SU-DHL-6 (cell line): ENCODE results near the gene ENO3.

Source experiments
- H2AFZ ChIP-seq: fragments of 200-600 bp; sonication (generic); 2 replicates; pipeline ENCODE4 v1.6.1; 2014; ENCODE audit warnings: low read depth, mild to moderate bottlenecking, moderate library complexity, mixed read lengths, antibody characterized with exemption, low read length; ENCODE audit not compliant: severe bottlenecking
- H3F3A ChIP-seq: fragments of 200-600 bp; shearing (Covaris generic); 2 replicates; pipeline ENCODE4 v1.6.0; 2016; ENCODE audit warnings: antibody characterized with exemption, mild to moderate bottlenecking; ENCODE audit not compliant: insufficient read depth
- H3K27ac ChIP-seq: fragments of 200-600 bp; sonication (generic); 2 replicates; pipeline ENCODE4 v1.5.1; 2016; ENCODE audit warnings: low read depth, mild to moderate bottlenecking, low read length, moderate library complexity, mixed read lengths
- H3K27me3 ChIP-seq: fragments of 200-600 bp; sonication (generic), shearing (Covaris generic); 2 replicates; pipeline ENCODE4 v1.6.0; 2014; ENCODE audit warnings: mild to moderate bottlenecking, low read length
- H3K36me3 ChIP-seq: fragments of 200-600 bp; sonication (generic); 2 replicates; pipeline ENCODE4 v1.6.1; 2014; ENCODE audit warnings: mild to moderate bottlenecking, low read length, mixed read lengths
- H3K4me2 ChIP-seq: fragments of 300-600, 200-600 bp; shearing (Covaris generic), sonication (generic); 2 replicates; pipeline ENCODE4 v1.6.0; 2014; ENCODE audit warnings: low read length, low read depth, mild to moderate bottlenecking; ENCODE audit not compliant: poor library complexity, severe bottlenecking
- H3K4me3 ChIP-seq: fragments of 200-600 bp; sonication (generic); 2 replicates; pipeline ENCODE4 v1.5.1; 2014; ENCODE audit warnings: antibody characterized with exemption, low read length, mild to moderate bottlenecking, mixed read lengths; ENCODE audit not compliant: insufficient read depth, poor library complexity, severe bottlenecking
- H3K79me2 ChIP-seq: fragments of 200-600 bp; sonication (generic); 2 replicates; pipeline ENCODE4 v1.6.1; 2014; ENCODE audit warnings: mild to moderate bottlenecking, low read length, moderate library complexity; ENCODE audit not compliant: insufficient read depth
- H3K9ac ChIP-seq: fragments of 200-600 bp; sonication (generic); 2 replicates; pipeline ENCODE4 v1.7.0; 2014; ENCODE audit warnings: mild to moderate bottlenecking, low read length
- H3K9me2 ChIP-seq: fragments of 200-600 bp; sonication (generic); replicated peaks from 2 replicates; pipeline ENCODE4 v1.6.1; 2014; ENCODE audit warnings: low read length; ENCODE audit not compliant: insufficient read depth
- H3K9me3 ChIP-seq: fragments of 200-600 bp; sonication (generic); 2 replicates; pipeline ENCODE4 v1.6.1; 2014; ENCODE audit warnings: low read length, mixed read lengths; ENCODE audit not compliant: insufficient read depth
- H4K20me1 ChIP-seq: fragments of 200-600 bp; sonication (generic); 2 replicates; pipeline ENCODE4 v1.6.1; 2014; ENCODE audit warnings: low read depth, mild to moderate bottlenecking, antibody characterized with exemption, low read length, moderate library complexity, mixed read lengths
- CTCF ChIP-seq: fragments of 200-600 bp; sonication (generic); IDR thresholded peaks from one replicate; pipeline ENCODE4 v1.5.1; 2017; ENCODE audit warnings: antibody characterized with exemption, mild to moderate bottlenecking, low read length, moderate library complexity; ENCODE audit not compliant: insufficient read depth, poor library complexity, severe bottlenecking
- EZH2phosphoT487 ChIP-seq: fragments of 200-600 bp; sonication (generic), shearing (Covaris generic); conservative IDR thresholded peaks from 2 replicates; pipeline ENCODE4 v1.6.1; 2018; ENCODE audit warnings: mild to moderate bottlenecking, antibody characterized with exemption, low read length, moderate library complexity, mixed read lengths

ENO3 gene

DNA sequence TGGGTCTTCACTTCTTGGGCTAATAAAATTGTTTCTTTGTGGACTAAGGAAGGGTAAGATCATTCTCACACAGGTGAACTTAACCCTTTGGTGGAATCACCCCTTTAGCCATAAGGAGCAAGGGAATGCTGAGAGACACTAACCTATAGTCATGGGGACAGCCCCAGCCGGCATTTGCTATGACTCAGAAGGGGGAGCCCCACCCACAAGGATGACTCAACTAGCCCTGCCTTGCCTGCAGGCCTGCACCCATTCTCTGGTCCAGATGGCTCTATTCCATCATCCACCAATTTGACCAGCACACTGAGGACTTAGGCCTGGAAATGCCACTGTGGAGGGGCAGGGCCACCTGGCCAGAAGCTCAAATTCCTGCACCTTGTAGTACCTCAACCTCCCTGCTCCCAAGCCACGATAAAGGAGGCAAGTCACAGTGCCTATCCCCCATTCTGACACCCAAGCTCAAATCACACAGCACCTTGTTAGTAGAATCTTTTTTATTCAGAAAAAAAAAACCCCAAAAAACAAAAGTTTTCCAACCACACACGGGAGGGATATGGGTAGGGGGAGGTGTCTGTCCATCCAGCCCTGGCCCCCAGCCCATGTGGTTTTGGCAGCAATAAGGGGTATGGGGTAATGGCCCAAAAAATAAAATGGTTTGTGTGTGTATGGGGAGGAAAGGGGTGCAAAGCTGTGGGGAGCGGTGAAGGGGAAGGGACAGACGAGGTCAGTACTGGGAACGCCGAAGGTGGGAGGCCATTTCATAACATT is 5.6 kb upstream of the ENO3 start:
- H3K27me3 ChIP-seq: no peaks in the 10 kb centered on the region
- no peaks in the 10 kb centered on the region for H3K9me2 ChIP-seq
- TF ChIP-seq EZH2phosphoT487 (no peak), CTCF (no peak)
- H4K20me1 ChIP-seq: peaks cover 3% of the 10 kb centered on the region; the same call in 1 of the 2 replicates
- peak overlapping the region; percentile 90 for H3K4me2 ChIP-seq
- H3K79me2 ChIP-seq: peaks cover 62% of the 10 kb centered on the region
- H2AFZ ChIP-seq: no peak overlapping the region
- H3K36me3 ChIP-seq: peaks cover 11% of the 10 kb centered on the region; the same call in 1 of the 2 replicates
- H3K4me3 ChIP-seq: peak overlapping the region; percentile 20
- peaks cover 73% of the 10 kb centered on the region for H3F3A ChIP-seq
- H3K27ac ChIP-seq: peak overlapping the region; percentile 100
- no peaks in the 10 kb centered on the region for H3K9me3 ChIP-seq
- peak overlapping the region; percentile 37; the same call in 1 of the 2 replicates for H3K9ac ChIP-seq

GRCh38 chr17:4945944-4946280 is 5.0 kb upstream of the ENO3 start:
- peak overlapping the region; percentile 90 for H3K4me2 ChIP-seq
- H3K27ac ChIP-seq: peak overlapping the region; percentile 100
- H3K36me3 ChIP-seq: peaks cover 11% of the 10 kb centered on the region; the same call in 1 of the 2 replicates
- TF ChIP-seq CTCF (no peak), EZH2phosphoT487 (no peak)
- peak overlapping the region; percentile 100 for H3K4me3 ChIP-seq
- H3K9me3 ChIP-seq: no peaks in the 10 kb centered on the region
- no peaks in the 10 kb centered on the region for H3K9me2 ChIP-seq
- H3K9ac ChIP-seq: peak overlapping the region; percentile 100
- H3K27me3 ChIP-seq: no peaks in the 10 kb centered on the region
- H3K79me2 ChIP-seq: peaks cover 57% of the 10 kb centered on the region
- H2AFZ ChIP-seq: no peak overlapping the region
- peaks cover 70% of the 10 kb centered on the region for H3F3A ChIP-seq
- peaks cover 3% of the 10 kb centered on the region; the same call in 1 of the 2 replicates for H4K20me1 ChIP-seq

GRCh38 chr17:4946312-4946976 is 4.5 kb upstream of the ENO3 start:
- no peaks in the 10 kb centered on the region for H3K9me3 ChIP-seq
- peak overlapping the region; percentile 90 for H3K4me2 ChIP-seq
- peaks cover 11% of the 10 kb centered on the region; the same call in 1 of the 2 replicates for H3K36me3 ChIP-seq
- TF ChIP-seq EZH2phosphoT487 (no peak), CTCF (no peak)
- peak overlapping the region; percentile 100 for H3K27ac ChIP-seq
- no peaks in the 10 kb centered on the region for H3K9me2 ChIP-seq
- H3K9ac ChIP-seq: peak overlapping the region; percentile 100
- peak overlapping the region; percentile 100 for H3K4me3 ChIP-seq
- peaks cover 3% of the 10 kb centered on the region; the same call in 1 of the 2 replicates for H4K20me1 ChIP-seq
- H3K27me3 ChIP-seq: no peaks in the 10 kb centered on the region
- H2AFZ ChIP-seq: no peak overlapping the region
- peaks cover 52% of the 10 kb centered on the region for H3K79me2 ChIP-seq
- peaks cover 65% of the 10 kb centered on the region for H3F3A ChIP-seq
